Activated CD4-positive, alpha-beta T cell treated with anti-CD3 and anti-CD28 coated beads, Interleukin-2, amount 50 U/mL, for 16 hours (primary cell): ENCODE data around the gene TMIGD2.

Experiments
- DNase-seq: peaks from one replicate; pipeline ENCODE4 v3.0.0-alpha.2; 2020

The TMIGD2 gene

GRCh38 chr19:4326215-4326836, 24.1 kb upstream of the TMIGD2 start:
- no peak for DNase-seq

GRCh38 chr19:4324228-4324627, 22.0 kb upstream of the TMIGD2 start:
- DNase-seq, result no peak

GRCh38 chr19:4323692-4324091, 21.5 kb upstream of the TMIGD2 start:
- DNase-seq, result no peak

- DNase-seq, result no peak
Observed at GRCh38 chr19:4322942-4323665, 20.9 kb upstream of the TMIGD2 start.

- DNase-seq, result no peak
Observed at GRCh38 chr19:4320419-4320818, 18.2 kb upstream of the TMIGD2 start.

GRCh38 chr19:4319067-4319718, 17.0 kb upstream of the TMIGD2 start:
- DNase-seq, result no peak

- no peak for DNase-seq
Observed at GRCh38 chr19:4318460-4318859, 16.3 kb upstream of the TMIGD2 start.

GRCh38 chr19:4316956-4317355, 14.8 kb upstream of the TMIGD2 start:
- DNase-seq, result no peak

- DNase-seq, result no peak
Observed at GRCh38 chr19:4313847-4314490, 11.8 kb upstream of the TMIGD2 start.

- no peak for DNase-seq
Observed at GRCh38 chr19:4310247-4311121, 8.3 kb upstream of the TMIGD2 start.

- no peak for DNase-seq
Observed at GRCh38 chr19:4305659-4306058, 3.5 kb upstream of the TMIGD2 start.

- no peak for DNase-seq
Observed at GRCh38 chr19:4305257-4305612, 3.0 kb upstream of the TMIGD2 start.

GRCh38 chr19:4304538-4305256, 2.5 kb upstream of the TMIGD2 start, which contains the start of gene FSD1:
Gene FSD1 (plus strand): TSS chr19:4304598. CDS start chr19:4304747, 149 bp downstream.
- peak; percentile 81 for DNase-seq

- DNase-seq, result no peak
Observed at GRCh38 chr19:4303819-4304537, 1.8 kb upstream of the TMIGD2 start.

- no peak for DNase-seq
Observed at GRCh38 chr19:4301590-4302242, 473 bp downstream of the TMIGD2 start.

GRCh38 chr19:4300589-4300988, 1.6 kb downstream of the TMIGD2 start:
- DNase-seq, result no peak

- DNase-seq, result no peak
Observed at GRCh38 chr19:4298810-4299550, 3.2 kb downstream of the TMIGD2 start.

- peak; percentile 39 for DNase-seq
Observed at GRCh38 chr19:4297901-4298809, 4.0 kb downstream of the TMIGD2 start.
